Peyer's patch (tissue), 4 donors: ENCODE data around the gene KCNJ6.

Experiments used
- CTCF ChIP-seq, 6 experiments: fragments of 450-650 bp in 4 of 6; fragments of 200-600 bp in 2 of 6; sonication (generic) in 1 of 6; IDR thresholded peaks; one replicate each; pipeline ENCODE4 v1.5.1; 2017 to 2019; ENCODE audit warnings: antibody characterized with exemption in 6 of 6, mild to moderate bottlenecking in 3 of 6, moderate library complexity in 1 of 6
- POLR2A ChIP-seq, 2 donors: fragments of 450-650 bp; IDR thresholded peaks; one replicate each; pipeline ENCODE4 v1.5.1; 2017; ENCODE audit warnings: antibody characterized with exemption in 2 of 2, mild to moderate bottlenecking in 2 of 2, moderate library complexity in 2 of 2

GRCh38 chr21:37874481-37874880, 41.8 kb downstream of the KCNJ6 start:
- no peak for TF ChIP-seq CTCF (IDR thresholded peaks at IDR 0.05)
- no peak for TF ChIP-seq POLR2A (IDR thresholded peaks at IDR 0.05)
